Measurements from ENCODE around the gene VRK3. TPM values are rescaled to one million over a fixed set of nuclear protein-coding genes. Genes with fewer than 3 reads are reported as not detected.

The VRK3 gene
- total RNA-seq, 4 donors from 2014 or later: 26.3 to 67.7 (median 50.0) TPM

DNA sequence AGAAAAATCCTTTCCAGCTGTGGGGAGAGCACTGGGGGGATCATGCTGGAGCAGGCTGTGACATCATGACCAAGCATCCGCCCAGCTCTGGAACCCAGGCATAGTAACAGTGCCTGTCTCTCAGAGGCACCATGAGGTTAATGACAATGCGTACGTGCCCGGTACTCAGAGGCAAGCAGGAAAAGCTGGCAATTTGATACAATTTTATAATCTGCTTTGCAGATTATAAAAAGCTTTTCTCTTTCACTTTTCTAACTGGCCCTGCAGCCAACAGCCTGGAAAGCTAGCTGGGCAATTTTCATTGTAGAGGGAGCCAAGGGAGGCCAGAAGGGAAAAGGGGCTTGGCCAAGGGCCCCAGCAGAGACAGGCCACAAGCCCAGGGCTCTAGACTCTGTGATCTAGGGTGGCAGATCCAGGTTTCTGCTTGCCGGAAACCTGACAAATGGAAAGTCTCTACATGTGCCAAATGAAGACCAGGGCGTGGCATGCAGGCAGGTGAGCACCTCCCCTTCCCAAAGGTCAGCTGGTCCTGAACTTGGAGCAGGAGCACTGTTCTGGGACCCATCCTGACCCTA is 22.7 kb downstream of the VRK3 start:
- no peaks in the 10 kb centered on the region for H3K9me3 ChIP-seq
- peaks cover 5 to 16% (median 8%) of the 10 kb centered on the region in 4 donors for H3K4me1 ChIP-seq
- H3K27me3 ChIP-seq: no peaks in the 10 kb centered on the region
- intact Hi-C loops (cut with DNase I; ENCODE audit: low total_unique reads): no loop called here
- in situ Hi-C loops (cut with MboI; ENCODE audit: low pct_ligation_motif_present in 1 of 4, low pct_unique_long_range_greater_than_20kb in 1 of 4, low sequenced_read_pairs in 3 of 4): no loop called here
- TF ChIP-seq EP300 (IDR thresholded peaks at IDR 0.05; ENCODE audit: low read depth) (no peak), POLR2AphosphoS5 (IDR thresholded peaks at IDR 0.05) (no peak), POLR2A (IDR thresholded peaks at IDR 0.05) (no peak)
- TF ChIP-seq, protein P1, sequence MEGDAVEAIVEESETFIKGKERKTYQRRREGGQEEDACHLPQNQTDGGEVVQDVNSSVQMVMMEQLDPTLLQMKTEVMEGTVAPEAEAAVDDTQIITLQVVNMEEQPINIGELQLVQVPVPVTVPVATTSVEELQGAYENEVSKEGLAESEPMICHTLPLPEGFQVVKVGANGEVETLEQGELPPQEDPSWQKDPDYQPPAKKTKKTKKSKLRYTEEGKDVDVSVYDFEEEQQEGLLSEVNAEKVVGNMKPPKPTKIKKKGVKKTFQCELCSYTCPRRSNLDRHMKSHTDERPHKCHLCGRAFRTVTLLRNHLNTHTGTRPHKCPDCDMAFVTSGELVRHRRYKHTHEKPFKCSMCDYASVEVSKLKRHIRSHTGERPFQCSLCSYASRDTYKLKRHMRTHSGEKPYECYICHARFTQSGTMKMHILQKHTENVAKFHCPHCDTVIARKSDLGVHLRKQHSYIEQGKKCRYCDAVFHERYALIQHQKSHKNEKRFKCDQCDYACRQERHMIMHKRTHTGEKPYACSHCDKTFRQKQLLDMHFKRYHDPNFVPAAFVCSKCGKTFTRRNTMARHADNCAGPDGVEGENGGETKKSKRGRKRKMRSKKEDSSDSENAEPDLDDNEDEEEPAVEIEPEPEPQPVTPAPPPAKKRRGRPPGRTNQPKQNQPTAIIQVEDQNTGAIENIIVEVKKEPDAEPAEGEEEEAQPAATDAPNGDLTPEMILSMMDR (IDR thresholded peaks at IDR 0.05): no peak
- no peak overlapping the region for H3K27ac ChIP-seq
- 85 to 88% methylated on average over 4 to 6 of the region's 6 CpGs for WGBS, 2 donors (ENCODE audit: low coverage in 1 of 2)
- no peak overlapping the region for H3K4me3 ChIP-seq
- peaks cover 0 to 58% (median 25%) of the 10 kb centered on the region in 4 donors for H3K36me3 ChIP-seq
- DNase-seq: no peak

DNA sequence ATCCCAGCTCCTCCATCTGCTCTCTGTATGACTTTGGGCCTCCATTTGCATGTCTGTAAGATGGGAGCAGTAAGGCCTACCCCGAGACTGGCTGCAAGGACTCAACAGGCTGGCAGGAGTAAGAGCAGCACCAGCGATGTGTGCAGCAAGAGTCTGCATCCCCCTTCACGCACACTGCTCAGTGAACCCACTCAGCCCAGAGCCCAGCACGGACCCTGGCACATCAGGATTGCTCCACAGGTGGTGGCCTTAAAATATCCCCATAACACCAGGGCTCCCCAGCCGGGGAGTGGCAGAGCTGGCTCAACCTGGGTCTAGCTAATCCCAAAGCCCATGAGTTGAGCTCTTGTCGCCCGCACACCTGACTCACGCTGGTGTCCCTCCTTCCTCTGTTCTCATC is 23.4 kb downstream of the VRK3 start:
- H3K9me3 ChIP-seq: no peaks in the 10 kb centered on the region
- no peak overlapping the region for H3K27ac ChIP-seq
- peaks cover 0 to 57% (median 23%) of the 10 kb centered on the region in 4 donors for H3K36me3 ChIP-seq
- in situ Hi-C loops (cut with MboI; ENCODE audit: low pct_ligation_motif_present in 1 of 4, low pct_unique_long_range_greater_than_20kb in 1 of 4, low sequenced_read_pairs in 3 of 4) (no loop called here), intact Hi-C loops (cut with DNase I; ENCODE audit: low total_unique reads) (no loop called here)
- H3K27me3 ChIP-seq: no peaks in the 10 kb centered on the region
- TF ChIP-seq EP300 (IDR thresholded peaks at IDR 0.05; ENCODE audit: low read depth): no peak
- no peak for TF ChIP-seq POLR2AphosphoS5 (IDR thresholded peaks at IDR 0.05)
- TF ChIP-seq POLR2A (IDR thresholded peaks at IDR 0.05): no peak
- TF ChIP-seq, protein P1 (IDR thresholded peaks at IDR 0.05): no peak
- WGBS, 2 donors (ENCODE audit: low coverage in 1 of 2): 99% methylated on average over 8 of the region's 8 CpGs; no CpG with 5 or more reads in 1 of the 2 donors
- peaks cover 5 to 16% (median 8%) of the 10 kb centered on the region in 4 donors for H3K4me1 ChIP-seq
- DNase-seq: no peak
- H3K4me3 ChIP-seq: no peak overlapping the region

DNA sequence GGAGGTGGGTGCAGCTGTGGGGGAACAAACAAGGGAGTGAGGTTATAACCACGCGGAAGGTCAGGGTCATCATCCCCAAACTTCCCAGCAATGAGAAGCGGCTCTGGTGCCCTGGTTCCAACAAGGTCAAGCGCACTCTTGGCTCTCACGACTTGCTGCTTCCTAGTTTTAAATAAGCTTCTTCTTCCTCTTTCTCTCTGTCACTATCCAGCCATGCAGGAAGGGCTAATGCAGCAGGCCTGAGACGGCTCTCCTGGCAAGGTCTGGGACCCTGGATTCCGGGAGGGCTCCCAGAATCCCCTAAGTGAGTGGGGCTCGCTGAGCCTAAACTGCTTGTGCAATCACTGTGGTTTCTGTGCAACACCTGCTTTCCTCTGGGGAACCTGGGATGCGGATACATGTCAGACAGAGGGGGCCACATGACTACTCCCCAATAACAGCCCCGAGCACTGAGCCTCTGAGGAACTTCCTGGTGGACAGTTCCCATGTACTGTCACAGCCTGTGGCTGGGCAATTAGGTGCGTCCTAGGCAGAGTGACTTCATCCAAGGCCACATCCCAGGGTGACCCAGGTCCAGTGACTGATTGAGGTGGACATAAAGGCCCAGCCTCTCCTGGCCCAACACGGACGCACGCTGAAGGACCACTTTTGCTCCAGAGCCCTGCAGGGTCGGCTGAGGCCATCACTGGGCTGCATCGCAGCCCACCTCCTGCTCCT is 24.2 kb downstream of the VRK3 start:
- TF ChIP-seq POLR2AphosphoS5 (IDR thresholded peaks at IDR 0.05): no peak
- no peak for TF ChIP-seq EP300 (IDR thresholded peaks at IDR 0.05; ENCODE audit: low read depth)
- TF ChIP-seq, protein P1 (IDR thresholded peaks at IDR 0.05): no peak
- in situ Hi-C loops (cut with MboI; ENCODE audit: low pct_ligation_motif_present in 1 of 4, low pct_unique_long_range_greater_than_20kb in 1 of 4, low sequenced_read_pairs in 3 of 4) (no loop called here), intact Hi-C loops (cut with DNase I; ENCODE audit: low total_unique reads) (no loop called here)
- Histone ChIP-seq H3K27ac (no peak overlapping the region), H3K4me1 (peaks cover 5 to 16% (median 8%) of the 10 kb centered on the region in 4 donors), H3K9me3 (no peaks in the 10 kb centered on the region), H3K4me3 (no peak overlapping the region), H3K27me3 (no peaks in the 10 kb centered on the region), H3K36me3 (peaks cover 0 to 57% (median 21%) of the 10 kb centered on the region in 4 donors)
- DNase-seq: no peak
- WGBS, 2 donors (ENCODE audit: low coverage in 1 of 2): 83% methylated on average over 16 of the region's 16 CpGs; no CpG with 5 or more reads in 1 of the 2 donors

DNA sequence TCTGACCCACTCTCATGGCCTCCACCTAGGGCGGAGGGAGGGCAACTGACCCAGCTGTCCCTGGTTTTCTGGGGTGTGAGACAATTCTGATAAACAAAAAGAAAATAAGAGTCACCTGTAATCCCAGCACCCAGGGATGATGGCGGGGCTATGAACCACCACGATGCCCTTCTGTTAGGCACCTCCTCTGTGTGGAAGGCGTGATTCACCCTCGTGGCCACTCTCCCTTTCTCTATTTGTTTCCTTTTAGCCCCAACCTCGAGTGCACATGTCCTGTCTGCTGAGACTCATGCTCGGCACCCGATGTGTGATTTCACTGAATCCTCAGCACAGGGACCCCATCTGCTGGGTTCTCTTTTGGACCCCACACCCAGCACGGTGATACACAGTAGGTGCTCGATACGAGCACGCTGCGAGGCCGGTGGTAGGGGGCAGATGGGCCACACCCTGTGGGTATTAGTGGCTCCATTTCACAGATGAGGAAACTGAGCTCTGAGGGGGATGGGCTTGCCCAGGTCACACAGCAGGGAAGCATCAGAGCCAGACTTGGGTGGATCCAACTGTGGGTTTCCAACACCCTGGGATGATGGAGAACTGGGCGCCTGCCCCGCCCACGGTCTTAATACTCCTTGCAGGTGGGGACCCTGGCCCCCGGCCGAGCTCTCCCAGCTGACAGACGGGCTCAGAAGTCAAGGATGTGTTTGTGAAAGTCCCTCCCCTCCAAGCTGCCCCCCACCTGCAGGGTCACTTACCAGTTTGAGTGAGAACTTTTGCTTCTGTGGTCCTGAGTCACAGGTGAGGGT is 24.9 kb downstream of the VRK3 start:
- H3K4me3 ChIP-seq: no peak overlapping the region
- peaks cover 0 to 53% (median 22%) of the 10 kb centered on the region in 4 donors for H3K36me3 ChIP-seq
- WGBS, 2 donors (ENCODE audit: low coverage in 1 of 2): 92% methylated on average over 20 of the region's 20 CpGs; no CpG with 5 or more reads in 1 of the 2 donors
- peaks cover 5 to 16% (median 8%) of the 10 kb centered on the region in 4 donors for H3K4me1 ChIP-seq
- intact Hi-C loops (cut with DNase I; ENCODE audit: low total_unique reads) (no loop called here), in situ Hi-C loops (cut with MboI; ENCODE audit: low pct_ligation_motif_present in 1 of 4, low pct_unique_long_range_greater_than_20kb in 1 of 4, low sequenced_read_pairs in 3 of 4) (no loop called here)
- TF ChIP-seq EP300 (IDR thresholded peaks at IDR 0.05; ENCODE audit: low read depth) (no peak), POLR2AphosphoS5 (IDR thresholded peaks at IDR 0.05) (no peak), POLR2A (IDR thresholded peaks at IDR 0.05) (no peak)
- TF ChIP-seq, protein P1 (IDR thresholded peaks at IDR 0.05): no peak
- H3K27ac ChIP-seq: no peak overlapping the region
- DNase-seq: no peak
- no peaks in the 10 kb centered on the region for H3K27me3 ChIP-seq
- no peaks in the 10 kb centered on the region for H3K9me3 ChIP-seq

All from transverse colon (tissue), 4 donors.